ENCODE results near the gene DLG1.

GRCh38 chr3:197093871-197094270, 204.5 kb downstream of the DLG1 start:
- TF ChIP-seq POLR2A (IDR thresholded peaks at IDR 0.05): no peak
- no peak for TF ChIP-seq CTCF (IDR thresholded peaks at IDR 0.05)
